Measurements from ENCODE around the gene ELP2. TPM values are rescaled to one million over a fixed set of nuclear protein-coding genes. Genes with fewer than 3 reads are reported as not detected.

Gene ELP2
- total RNA-seq, 1 donor from 2014 or later = 94.1 TPM

- H3K4me1 Mint-ChIP-seq = no peaks in the 10 kb centered on the region
- no peak for TF ChIP-seq CTCF (conservative IDR thresholded peaks at IDR 0.05)
- H3K9me3 Mint-ChIP-seq = no peaks in the 10 kb centered on the region
- H3K27ac Mint-ChIP-seq (ENCODE audit: unreplicated experiment) = no peak overlapping the region
- no peaks in the 10 kb centered on the region for H3K27me3 Mint-ChIP-seq (ENCODE audit: low read depth)
- no peak overlapping the region for H3K4me3 Mint-ChIP-seq
- DNase-seq (ENCODE audit: low read depth, low spot score) = no peak
- peaks cover 5% of the 10 kb centered on the region for H3K36me3 Mint-ChIP-seq (ENCODE audit: low read depth)
These were observed 9.5 kb downstream of the ELP2 start for GRCh38 chr18:36139245-36139644.

- Mint-ChIP-seq H3K9me3 (no peaks in the 10 kb centered on the region), H3K4me3 (no peak overlapping the region), H3K36me3 (ENCODE audit: low read depth) (peaks cover 6% of the 10 kb centered on the region), H3K27me3 (ENCODE audit: low read depth) (no peaks in the 10 kb centered on the region), H3K4me1 (no peaks in the 10 kb centered on the region), H3K27ac (ENCODE audit: unreplicated experiment) (no peak overlapping the region)
- no peak for DNase-seq (ENCODE audit: low read depth, low spot score)
- no peak for TF ChIP-seq CTCF (conservative IDR thresholded peaks at IDR 0.05)
These were observed 11.9 kb downstream of the ELP2 start for GRCh38 chr18:36141576-36141975.

- Mint-ChIP-seq H3K4me1 (no peaks in the 10 kb centered on the region), H3K9me3 (no peaks in the 10 kb centered on the region), H3K36me3 (ENCODE audit: low read depth) (peaks cover 9% of the 10 kb centered on the region), H3K27me3 (ENCODE audit: low read depth) (no peaks in the 10 kb centered on the region), H3K27ac (ENCODE audit: unreplicated experiment) (no peak overlapping the region), H3K4me3 (no peak overlapping the region)
- no peak for TF ChIP-seq CTCF (conservative IDR thresholded peaks at IDR 0.05)
- DNase-seq (ENCODE audit: low read depth, low spot score) = no peak
These were observed 13.1 kb downstream of the ELP2 start for GRCh38 chr18:36142751-36143150.

DNA sequence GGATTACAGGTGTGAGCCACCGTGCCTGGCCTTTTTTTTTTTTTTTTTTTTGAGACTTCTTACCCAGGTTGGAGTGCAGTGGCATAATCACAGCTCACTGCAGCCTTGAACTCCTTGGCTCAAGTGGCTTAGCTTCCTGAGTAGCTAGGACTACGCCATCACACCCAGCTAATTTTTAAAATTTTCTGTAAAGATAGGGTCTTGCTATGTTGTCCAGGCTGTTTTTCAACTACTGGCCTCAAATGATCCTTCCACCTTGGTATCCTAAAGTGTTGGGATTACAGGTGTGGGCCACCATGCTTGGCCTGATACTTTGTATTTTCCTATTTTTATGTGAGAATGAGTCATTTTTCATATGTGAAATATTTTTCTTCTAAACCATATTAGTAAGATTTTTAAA is 13.7 kb downstream of the ELP2 start:
- H3K9me3 Mint-ChIP-seq = no peaks in the 10 kb centered on the region
- no peak overlapping the region for H3K4me3 Mint-ChIP-seq
- TF ChIP-seq CTCF (conservative IDR thresholded peaks at IDR 0.05) = no peak
- no peaks in the 10 kb centered on the region for H3K4me1 Mint-ChIP-seq
- no peak for DNase-seq (ENCODE audit: low read depth, low spot score)
- H3K36me3 Mint-ChIP-seq (ENCODE audit: low read depth) = peaks cover 9% of the 10 kb centered on the region
- H3K27ac Mint-ChIP-seq (ENCODE audit: unreplicated experiment) = no peak overlapping the region
- H3K27me3 Mint-ChIP-seq (ENCODE audit: low read depth) = no peaks in the 10 kb centered on the region

GRCh38 chr18:36149514-36150289 is 20.0 kb downstream of the ELP2 start:
- Mint-ChIP-seq H3K4me1 (no peaks in the 10 kb centered on the region), H3K9me3 (no peaks in the 10 kb centered on the region), H3K36me3 (ENCODE audit: low read depth) (peaks cover 14% of the 10 kb centered on the region), H3K27me3 (ENCODE audit: low read depth) (no peaks in the 10 kb centered on the region), H3K4me3 (no peak overlapping the region), H3K27ac (ENCODE audit: unreplicated experiment) (no peak overlapping the region)
- no peak for DNase-seq (ENCODE audit: low read depth, low spot score)
- TF ChIP-seq CTCF (conservative IDR thresholded peaks at IDR 0.05) = no peak
